Caco-2 (cell line): ENCODE results near the gene CARS1. TPM values are rescaled to one million over a fixed set of nuclear protein-coding genes. Genes with fewer than 3 reads are reported as not detected.

Experiments
- BruUV-seq: library from RNA; stranded (reverse); fragments of 400-500 nt; replicated peaks from 2 replicates; lab custom pipeline; 2021; lab: Mats Ljungman, UMichigan
- CTCF ChIA-PET: fragments of 300-600 bp; sonication (Branson Sonifier 250); formaldehyde crosslinking; loops from one replicate; lab custom pipeline; 2022; ENCODE audit warnings: antibody characterized with exemption; lab: Charles Lee
- POLR2A ChIA-PET: fragments of 300-600 bp; sonication (Branson Sonifier 250); formaldehyde crosslinking; loops from one replicate; lab custom pipeline; 2022; ENCODE audit warnings: antibody characterized with exemption; lab: Charles Lee
- DNase-seq, 2 experiments: peaks; one replicate each; pipeline versions ENCODE4 v3.0.0 to v3.0.0-alpha.2; 2020 to 2022
- H3K27me3 ChIP-seq: replicated peaks from 2 replicates; pipeline ENCODE4 v1.6.0; 2011; ENCODE audit warnings: low read length; ENCODE audit not compliant: control insufficient read depth, insufficient read depth
- H3K36me3 ChIP-seq: 2 replicates; pipeline ENCODE4 v1.5.1; 2011; ENCODE audit warnings: low read length; ENCODE audit not compliant: control insufficient read depth, insufficient read depth
- H3K4me1 ChIP-seq: fragments of 250-450 bp; sonication (Bioruptor Pico); 2 replicates; pipeline ENCODE4 v1.5.1; 2020; ENCODE audit warnings: mild to moderate bottlenecking
- H3K4me3 ChIP-seq: 2 replicates; pipeline ENCODE4 v1.5.1; 2011; ENCODE audit warnings: low read depth, mild to moderate bottlenecking, control low read depth, low read length
- H3K9me3 ChIP-seq: fragments of 250-450 bp; sonication (Bioruptor Pico); 2 replicates; pipeline ENCODE4 v1.5.1; 2020; ENCODE audit warnings: mild to moderate bottlenecking, moderate library complexity
- H3K27ac Mint-ChIP-seq: one replicate; pipeline ENCODE4 v1.8.0; 2022; ENCODE audit warnings: mixed read lengths; ENCODE audit not compliant: unreplicated experiment
- H3K27me3 Mint-ChIP-seq: one replicate; pipeline ENCODE4 v1.8.0; 2022; ENCODE audit warnings: mixed read lengths; ENCODE audit not compliant: insufficient read depth, unreplicated experiment
- H3K36me3 Mint-ChIP-seq: one replicate; pipeline ENCODE4 v1.8.0; 2022; ENCODE audit warnings: mild to moderate bottlenecking, mixed read lengths; ENCODE audit not compliant: insufficient read depth, unreplicated experiment
- H3K4me1 Mint-ChIP-seq: one replicate; pipeline ENCODE4 v1.8.0; 2022; ENCODE audit warnings: low read depth, mixed read lengths; ENCODE audit not compliant: unreplicated experiment
- H3K4me3 Mint-ChIP-seq: one replicate; pipeline ENCODE4 v1.8.0; 2022; ENCODE audit warnings: mild to moderate bottlenecking, moderate library complexity, mixed read lengths; ENCODE audit not compliant: unreplicated experiment
- H3K9me3 Mint-ChIP-seq: one replicate; pipeline ENCODE4 v1.8.0; 2022; ENCODE audit warnings: mixed read lengths; ENCODE audit not compliant: unreplicated experiment
- intact Hi-C: fragments of 100-400 bp; cut with micrococcal nuclease; formaldehyde crosslinking; loops from one replicate; pipeline ENCODE4 v1.10.0; 2022; ENCODE audit not compliant: unreplicated experiment
- total RNA-seq: library from RNA; stranded (reverse); gene quantifications from 2 replicates; pipeline ENCODE4 v1.2.3, GENCODE V29; 2022
- TF ChIP-seq, protein P1 (sequence below), 2 experiments: fragments of 200-600 bp in 1 of 2; IDR thresholded peaks; 1 replicate in 1 of 2; 2 replicates in 1 of 2; pipeline versions ENCODE4 v1.5.1 to v1.8.0; 2011 to 2022; ENCODE audit warnings: antibody characterized with exemption in 1 of 2, control low read depth in 1 of 2, inconsistent platforms in 1 of 2, low read depth in 1 of 2, low read length in 1 of 2, mild to moderate bottlenecking in 1 of 2, moderate library complexity in 1 of 2; ENCODE audit not compliant: insufficient read depth in 1 of 2, severe bottlenecking in 1 of 2, unreplicated experiment in 1 of 2

The CARS1 gene
- total RNA-seq, 1 experiment from 2014 or later, result 121 TPM

DNA sequence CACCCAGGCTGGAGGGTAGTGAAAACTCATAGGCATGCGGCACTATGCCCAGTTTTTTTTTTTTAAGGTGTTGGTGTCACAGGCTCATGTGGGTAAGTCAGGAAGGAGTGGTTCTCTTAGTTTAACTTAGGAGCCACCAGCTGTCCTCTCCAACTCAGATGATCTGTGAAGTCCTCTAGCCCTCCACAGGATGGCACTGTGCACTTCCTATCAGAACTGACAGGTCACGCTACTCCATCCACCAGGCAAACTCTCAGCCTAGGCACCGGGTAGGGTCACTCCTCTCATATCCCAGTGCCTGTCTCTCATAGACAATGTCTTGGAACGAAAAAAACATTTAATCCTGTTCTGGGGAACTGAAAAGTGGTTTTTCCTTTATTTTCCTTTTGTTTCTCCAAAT, 81.6 kb downstream of the CARS1 start:
- Mint-ChIP-seq H3K36me3 (peaks cover 85% of the 10 kb centered on the region), H3K27ac (no peak overlapping the region), H3K27me3 (no peaks in the 10 kb centered on the region), H3K4me3 (no peak overlapping the region), H3K9me3 (no peaks in the 10 kb centered on the region), H3K4me1 (no peaks in the 10 kb centered on the region)
- TF ChIP-seq, protein P1, sequence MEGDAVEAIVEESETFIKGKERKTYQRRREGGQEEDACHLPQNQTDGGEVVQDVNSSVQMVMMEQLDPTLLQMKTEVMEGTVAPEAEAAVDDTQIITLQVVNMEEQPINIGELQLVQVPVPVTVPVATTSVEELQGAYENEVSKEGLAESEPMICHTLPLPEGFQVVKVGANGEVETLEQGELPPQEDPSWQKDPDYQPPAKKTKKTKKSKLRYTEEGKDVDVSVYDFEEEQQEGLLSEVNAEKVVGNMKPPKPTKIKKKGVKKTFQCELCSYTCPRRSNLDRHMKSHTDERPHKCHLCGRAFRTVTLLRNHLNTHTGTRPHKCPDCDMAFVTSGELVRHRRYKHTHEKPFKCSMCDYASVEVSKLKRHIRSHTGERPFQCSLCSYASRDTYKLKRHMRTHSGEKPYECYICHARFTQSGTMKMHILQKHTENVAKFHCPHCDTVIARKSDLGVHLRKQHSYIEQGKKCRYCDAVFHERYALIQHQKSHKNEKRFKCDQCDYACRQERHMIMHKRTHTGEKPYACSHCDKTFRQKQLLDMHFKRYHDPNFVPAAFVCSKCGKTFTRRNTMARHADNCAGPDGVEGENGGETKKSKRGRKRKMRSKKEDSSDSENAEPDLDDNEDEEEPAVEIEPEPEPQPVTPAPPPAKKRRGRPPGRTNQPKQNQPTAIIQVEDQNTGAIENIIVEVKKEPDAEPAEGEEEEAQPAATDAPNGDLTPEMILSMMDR (IDR thresholded peaks at IDR 0.05; ENCODE audit: insufficient read depth in 1 of 2, low read depth in 1 of 2, low read length in 1 of 2, severe bottlenecking in 1 of 2, unreplicated experiment in 1 of 2), result peak; percentile 54 to 67
- no peaks in the 10 kb centered on the region for H3K4me1 ChIP-seq
- CTCF ChIA-PET, result interaction anchor here (0.7 to 2.4 kb wide), 2 partner anchors 116 to 840 kb away, joined by 3 to 12 read pairs; no protein-coding TSS in a partner anchor
- DNase-seq, result peak in 1 of 2 experiments; percentile 43
- no TSS peak for BruUV-seq
- POLR2A ChIA-PET, result interaction anchor here (0.5 to 1.3 kb wide), 2 partner anchors 11 to 17 kb away, joined by 3 read pairs; partner anchors contain the start of gene NAP1L4
- no peak overlapping the region for H3K4me3 ChIP-seq
- H3K36me3 ChIP-seq, result peaks cover 9% of the 10 kb centered on the region
- no peaks in the 10 kb centered on the region for H3K27me3 ChIP-seq
- H3K9me3 ChIP-seq, result no peaks in the 10 kb centered on the region
- intact Hi-C loops, result loop anchor here (5.0 kb wide), 1 partner anchor 47 kb away; no protein-coding TSS in a partner anchor

- no peaks in the 10 kb centered on the region for H3K4me1 ChIP-seq
- Mint-ChIP-seq H3K9me3 (no peaks in the 10 kb centered on the region), H3K4me3 (no peak overlapping the region), H3K36me3 (peaks cover 90% of the 10 kb centered on the region), H3K4me1 (no peaks in the 10 kb centered on the region), H3K27ac (peak overlapping the region; percentile 15), H3K27me3 (no peaks in the 10 kb centered on the region)
- ChIA-PET POLR2A (no interaction called here), CTCF (no interaction called here)
- no peak for DNase-seq
- peaks cover 12% of the 10 kb centered on the region for H3K36me3 ChIP-seq
- H3K9me3 ChIP-seq, result no peaks in the 10 kb centered on the region
- no TSS peak for BruUV-seq
- TF ChIP-seq, protein P1 (IDR thresholded peaks at IDR 0.05; ENCODE audit: insufficient read depth in 1 of 2, low read depth in 1 of 2, low read length in 1 of 2, severe bottlenecking in 1 of 2, unreplicated experiment in 1 of 2), result no peak
- H3K27me3 ChIP-seq, result no peaks in the 10 kb centered on the region
- intact Hi-C loops, result no loop called here
- no peak overlapping the region for H3K4me3 ChIP-seq
Measured at GRCh38 chr11:2974272-2974671, 83.0 kb downstream of the CARS1 start.

DNA sequence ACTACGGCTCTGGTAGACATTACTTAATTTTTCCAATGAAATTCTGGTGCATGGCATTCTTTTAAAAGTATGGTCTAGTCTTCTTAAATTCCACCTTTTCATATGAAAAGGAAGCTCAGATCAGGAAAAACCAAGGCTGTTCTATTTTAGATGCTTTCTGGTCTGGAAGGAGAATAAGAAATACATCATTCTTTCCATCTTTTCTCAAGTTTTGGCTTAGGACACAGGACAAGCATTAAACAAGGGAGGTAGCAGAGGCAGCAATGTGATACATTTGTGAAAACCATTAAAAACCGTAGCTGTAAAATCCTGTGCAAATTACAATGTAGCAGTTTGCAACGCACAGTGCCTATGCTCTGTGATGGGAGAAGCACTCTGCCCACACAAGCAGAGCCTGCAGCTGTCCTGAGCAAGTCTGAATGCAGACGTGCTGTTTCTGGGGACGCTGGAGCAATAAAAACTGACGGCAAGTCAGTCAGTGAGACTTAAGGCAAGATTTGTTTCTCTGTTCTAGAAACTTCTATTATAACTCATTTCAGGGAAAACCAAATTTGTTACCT, 88.8 kb downstream of the CARS1 start:
- H3K9me3 ChIP-seq, result no peaks in the 10 kb centered on the region
- POLR2A ChIA-PET, result no interaction called here
- no peak overlapping the region for H3K4me3 ChIP-seq
- no peaks in the 10 kb centered on the region for H3K27me3 Mint-ChIP-seq
- intact Hi-C loops, result no loop called here
- no peaks in the 10 kb centered on the region for H3K9me3 Mint-ChIP-seq
- BruUV-seq, result no TSS peak
- DNase-seq, result no peak
- H3K4me1 ChIP-seq, result no peaks in the 10 kb centered on the region
- TF ChIP-seq, protein P1 (IDR thresholded peaks at IDR 0.05; ENCODE audit: insufficient read depth in 1 of 2, low read depth in 1 of 2, low read length in 1 of 2, severe bottlenecking in 1 of 2, unreplicated experiment in 1 of 2), result no peak
- H3K36me3 Mint-ChIP-seq, result peaks cover 94% of the 10 kb centered on the region
- CTCF ChIA-PET, result no interaction called here
- peaks cover 15% of the 10 kb centered on the region for H3K36me3 ChIP-seq
- no peak overlapping the region for H3K4me3 Mint-ChIP-seq
- H3K27me3 ChIP-seq, result no peaks in the 10 kb centered on the region
- no peaks in the 10 kb centered on the region for H3K4me1 Mint-ChIP-seq
- H3K27ac Mint-ChIP-seq, result no peak overlapping the region
